Lower leg skin (tissue), 3 donors: ENCODE data around the gene RACGAP1.

Experiments used
- POLR2A ChIP-seq, 2 donors: fragments of 450-650 bp; IDR thresholded peaks; one replicate each; pipeline ENCODE4 v1.6.1; 2016 to 2017; ENCODE audit warnings: antibody characterized with exemption in 2 of 2, mild to moderate bottlenecking in 1 of 2, moderate library complexity in 1 of 2
- TF ChIP-seq, protein P1 (sequence below), 3 donors: fragments of 450-650 bp; IDR thresholded peaks; one replicate each; pipeline ENCODE4 v1.5.1; 2016; ENCODE audit warnings: antibody characterized with exemption in 3 of 3, mild to moderate bottlenecking in 3 of 3, moderate library complexity in 2 of 3

DNA sequence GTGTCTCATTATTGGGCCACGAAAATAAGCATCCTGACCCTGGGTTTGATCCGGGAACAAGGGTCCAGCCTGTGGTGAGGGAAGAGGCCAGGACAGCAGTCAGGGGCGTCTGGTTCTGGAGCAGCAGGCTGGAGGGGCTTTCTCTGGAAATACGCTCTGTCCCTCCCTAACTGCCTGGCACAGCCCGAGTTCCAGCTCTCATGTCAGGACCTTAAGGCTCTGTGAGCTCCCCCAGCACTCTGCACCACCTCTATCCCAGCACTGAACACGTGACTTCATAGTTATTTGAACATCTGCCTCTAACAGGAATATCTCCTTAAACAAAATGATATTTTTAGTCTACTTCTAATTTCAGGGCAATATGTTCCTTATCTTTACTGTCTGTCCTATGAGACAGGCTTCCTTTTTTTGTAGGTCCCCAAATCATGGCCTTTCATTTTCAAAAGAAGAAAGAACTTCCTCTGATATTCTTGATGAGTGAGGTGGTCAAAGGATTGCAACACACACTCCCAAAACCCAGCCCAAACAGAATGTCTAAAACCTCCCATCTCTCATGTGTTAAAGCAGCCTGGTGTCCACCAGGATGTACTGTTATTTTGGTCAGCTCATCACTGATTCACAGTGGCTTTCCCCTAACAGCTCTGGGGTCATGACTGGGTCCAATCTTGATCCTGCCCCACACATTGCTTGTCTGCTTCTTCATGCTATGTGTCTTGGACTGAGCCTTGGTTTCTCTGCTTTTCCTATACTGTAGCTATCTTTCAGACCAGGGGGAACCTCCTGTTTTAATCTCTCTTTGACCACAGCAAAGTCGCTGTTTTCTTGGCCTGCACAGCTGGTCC lies 42.8 kb downstream of the RACGAP1 start:
- TF ChIP-seq POLR2A (IDR thresholded peaks at IDR 0.05): no peak
- TF ChIP-seq, protein P1, sequence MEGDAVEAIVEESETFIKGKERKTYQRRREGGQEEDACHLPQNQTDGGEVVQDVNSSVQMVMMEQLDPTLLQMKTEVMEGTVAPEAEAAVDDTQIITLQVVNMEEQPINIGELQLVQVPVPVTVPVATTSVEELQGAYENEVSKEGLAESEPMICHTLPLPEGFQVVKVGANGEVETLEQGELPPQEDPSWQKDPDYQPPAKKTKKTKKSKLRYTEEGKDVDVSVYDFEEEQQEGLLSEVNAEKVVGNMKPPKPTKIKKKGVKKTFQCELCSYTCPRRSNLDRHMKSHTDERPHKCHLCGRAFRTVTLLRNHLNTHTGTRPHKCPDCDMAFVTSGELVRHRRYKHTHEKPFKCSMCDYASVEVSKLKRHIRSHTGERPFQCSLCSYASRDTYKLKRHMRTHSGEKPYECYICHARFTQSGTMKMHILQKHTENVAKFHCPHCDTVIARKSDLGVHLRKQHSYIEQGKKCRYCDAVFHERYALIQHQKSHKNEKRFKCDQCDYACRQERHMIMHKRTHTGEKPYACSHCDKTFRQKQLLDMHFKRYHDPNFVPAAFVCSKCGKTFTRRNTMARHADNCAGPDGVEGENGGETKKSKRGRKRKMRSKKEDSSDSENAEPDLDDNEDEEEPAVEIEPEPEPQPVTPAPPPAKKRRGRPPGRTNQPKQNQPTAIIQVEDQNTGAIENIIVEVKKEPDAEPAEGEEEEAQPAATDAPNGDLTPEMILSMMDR (IDR thresholded peaks at IDR 0.05): no peak
